Bronchial epithelial cell (primary cell): Measurements from ENCODE around the gene MATR3. TPM values are rescaled to one million over a fixed set of nuclear protein-coding genes. Genes with fewer than 3 reads are reported as not detected.

Source experiments
- DNase-seq: peaks from one replicate; pipeline ENCODE4 v3.0.0-alpha.2; 2010; ENCODE audit warnings: low read depth
- FAIRE-seq: peaks from 2 replicates; lab custom pipeline; 2011; peaks lifted over from hg19 to GRCh38; lab: Jason Lieb, UNC
- H3K27me3 ChIP-seq: 2 replicates; pipeline ENCODE4 v1.5.1; 2011; ENCODE audit warnings: low read length; ENCODE audit not compliant: control insufficient read depth, insufficient read depth
- H3K36me3 ChIP-seq: 2 replicates; pipeline ENCODE4 v1.5.1; 2011; ENCODE audit warnings: low read length; ENCODE audit not compliant: control insufficient read depth, insufficient read depth
- H3K4me3 ChIP-seq: 2 replicates; pipeline ENCODE4 v1.5.1; 2011; ENCODE audit warnings: mild to moderate bottlenecking, low read depth, low read length, control low read depth
- CTCF ChIP-seq: IDR thresholded peaks from 2 replicates; pipeline ENCODE4 v1.5.1; 2011; ENCODE audit warnings: mild to moderate bottlenecking, moderate library complexity, low read length, control low read depth, inconsistent platforms; ENCODE audit not compliant: insufficient read depth, severe bottlenecking
- total RNA-seq: library from RNA; depleted of rRNA; stranded (reverse); fragments of >200 nt; gene quantifications from 2 replicates; pipeline ENCODE4 v1.2.1, GENCODE V29; 2014

The MATR3 gene
- 171 and 173 TPM in 2 replicates for total RNA-seq

- H3K36me3 ChIP-seq = no peaks in the 10 kb centered on the region
- TF ChIP-seq CTCF = no peak
- DNase-seq (peak; percentile 83), FAIRE-seq (no peak)
- no peaks in the 10 kb centered on the region for H3K27me3 ChIP-seq
- peak within 1 kb of the TSS; percentile 78 for H3K4me3 ChIP-seq
These were observed at the start of gene MATR3 for GRCh38 chr5:139293507-139294373. TSS of gene MATR3 (plus strand) at chr5:139293740. CDS start at chr5:139307416, 13,676 bp downstream.

- no peaks in the 10 kb centered on the region for H3K36me3 ChIP-seq
- no peak for FAIRE-seq
- H3K4me3 ChIP-seq = no peak overlapping the region
- no peak for TF ChIP-seq CTCF
- DNase-seq = peak; percentile 21
- no peaks in the 10 kb centered on the region for H3K27me3 ChIP-seq
These were observed 47.8 kb upstream of the MATR3 start for GRCh38 chr5:139245637-139246339.

GRCh38 chr5:139246394-139246793 lies 47.1 kb upstream of the MATR3 start:
- DNase-seq = peak; percentile 50
- no peak for TF ChIP-seq CTCF

GRCh38 chr5:139248826-139249453 lies 44.6 kb upstream of the MATR3 start:
- Histone ChIP-seq H3K27me3 (no peaks in the 10 kb centered on the region), H3K4me3 (no peak overlapping the region), H3K36me3 (no peaks in the 10 kb centered on the region)
- DNase-seq = no peak
- TF ChIP-seq CTCF = no peak
- no peak for FAIRE-seq

More at GRCh38 chr5:139246394-139246793, 47.1 kb upstream of the MATR3 start:
- Histone ChIP-seq H3K27me3 (no peaks in the 10 kb centered on the region), H3K4me3 (no peak overlapping the region), H3K36me3 (no peaks in the 10 kb centered on the region)
- no peak for FAIRE-seq

GRCh38 chr5:139251281-139251687 lies 42.3 kb upstream of the MATR3 start:
- Histone ChIP-seq H3K36me3 (no peaks in the 10 kb centered on the region), H3K4me3 (no peak overlapping the region), H3K27me3 (no peaks in the 10 kb centered on the region)
- peak; percentile 3 for TF ChIP-seq CTCF
- FAIRE-seq (no peak), DNase-seq (no peak)
